Measurements from ENCODE around the gene TMEM108. TPM values are rescaled to one million over a fixed set of nuclear protein-coding genes. Genes with fewer than 3 reads are reported as not detected.

Gene TMEM108
- total RNA-seq, 1 donor from 2014 or later = not detected

GRCh38 chr3:133383175-133383574 lies 345.0 kb downstream of the TMEM108 start:
- peaks cover 2% of the 10 kb centered on the region for H3K27me3 Mint-ChIP-seq
- no peak overlapping the region for H3K27ac Mint-ChIP-seq
- H3K4me1 Mint-ChIP-seq = no peaks in the 10 kb centered on the region
- intact Hi-C loops (cut with micrococcal nuclease) = loop anchor here (5.0 kb wide), 1 partner anchor 341 kb away; no protein-coding TSS in a partner anchor
- no peak for DNase-seq
- no peak overlapping the region for H3K4me3 Mint-ChIP-seq
- H3K36me3 Mint-ChIP-seq (ENCODE audit: low read depth) = no peaks in the 10 kb centered on the region
- H3K9me3 Mint-ChIP-seq = no peaks in the 10 kb centered on the region

GRCh38 chr3:133383741-133384140 lies 345.6 kb downstream of the TMEM108 start:
- intact Hi-C loops (cut with micrococcal nuclease) = loop anchor here (2.0 to 5.0 kb wide), 2 partner anchors 341 to 657 kb away; no protein-coding TSS in a partner anchor
- Mint-ChIP-seq H3K4me3 (no peak overlapping the region), H3K27ac (no peak overlapping the region), H3K36me3 (ENCODE audit: low read depth) (no peaks in the 10 kb centered on the region), H3K9me3 (no peaks in the 10 kb centered on the region), H3K4me1 (no peaks in the 10 kb centered on the region), H3K27me3 (peaks cover 2% of the 10 kb centered on the region)
- DNase-seq = no peak

GRCh38 chr3:133384331-133385027 lies 346.3 kb downstream of the TMEM108 start:
- Mint-ChIP-seq H3K4me1 (no peaks in the 10 kb centered on the region), H3K4me3 (no peak overlapping the region), H3K36me3 (ENCODE audit: low read depth) (no peaks in the 10 kb centered on the region), H3K27ac (no peak overlapping the region), H3K27me3 (peaks cover 2% of the 10 kb centered on the region), H3K9me3 (no peaks in the 10 kb centered on the region)
- intact Hi-C loops (cut with micrococcal nuclease) = loop anchor here (2.0 to 5.0 kb wide), 2 partner anchors 342 to 658 kb away; no protein-coding TSS in a partner anchor
- DNase-seq = peak; percentile 75

GRCh38 chr3:133386876-133387275 lies 348.7 kb downstream of the TMEM108 start:
- H3K9me3 Mint-ChIP-seq = no peaks in the 10 kb centered on the region
- no peaks in the 10 kb centered on the region for H3K36me3 Mint-ChIP-seq (ENCODE audit: low read depth)
- H3K27ac Mint-ChIP-seq = no peak overlapping the region
- H3K4me1 Mint-ChIP-seq = no peaks in the 10 kb centered on the region
- intact Hi-C loops (cut with micrococcal nuclease) = no loop called here
- H3K27me3 Mint-ChIP-seq = peaks cover 2% of the 10 kb centered on the region
- no peak overlapping the region for H3K4me3 Mint-ChIP-seq
- no peak for DNase-seq

GRCh38 chr3:133387341-133387740 lies 349.1 kb downstream of the TMEM108 start:
- no peak overlapping the region for H3K27ac Mint-ChIP-seq
- no peaks in the 10 kb centered on the region for H3K4me1 Mint-ChIP-seq
- no peak for DNase-seq
- no peaks in the 10 kb centered on the region for H3K36me3 Mint-ChIP-seq (ENCODE audit: low read depth)
- no peaks in the 10 kb centered on the region for H3K9me3 Mint-ChIP-seq
- no peak overlapping the region for H3K4me3 Mint-ChIP-seq
- intact Hi-C loops (cut with micrococcal nuclease) = no loop called here
- no peaks in the 10 kb centered on the region for H3K27me3 Mint-ChIP-seq

GRCh38 chr3:133388696-133389395 lies 350.7 kb downstream of the TMEM108 start:
- Mint-ChIP-seq H3K4me1 (peaks cover 2% of the 10 kb centered on the region), H3K4me3 (no peak overlapping the region), H3K36me3 (ENCODE audit: low read depth) (no peaks in the 10 kb centered on the region), H3K9me3 (no peaks in the 10 kb centered on the region), H3K27me3 (no peaks in the 10 kb centered on the region), H3K27ac (no peak overlapping the region)
- intact Hi-C loops (cut with micrococcal nuclease) = no loop called here
- DNase-seq = no peak

- no peaks in the 10 kb centered on the region for H3K27me3 Mint-ChIP-seq
- H3K4me1 Mint-ChIP-seq = peaks cover 6% of the 10 kb centered on the region
- DNase-seq = no peak
- no peaks in the 10 kb centered on the region for H3K9me3 Mint-ChIP-seq
- H3K36me3 Mint-ChIP-seq (ENCODE audit: low read depth) = no peaks in the 10 kb centered on the region
- H3K27ac Mint-ChIP-seq = no peak overlapping the region
- H3K4me3 Mint-ChIP-seq = no peak overlapping the region
- intact Hi-C loops (cut with micrococcal nuclease) = no loop called here
Measured at GRCh38 chr3:133390715-133391114, 352.5 kb downstream of the TMEM108 start.

GRCh38 chr3:133393204-133393603 lies 355.0 kb downstream of the TMEM108 start:
- no peak overlapping the region for H3K27ac Mint-ChIP-seq
- no peak overlapping the region for H3K4me3 Mint-ChIP-seq
- no peaks in the 10 kb centered on the region for H3K36me3 Mint-ChIP-seq (ENCODE audit: low read depth)
- H3K9me3 Mint-ChIP-seq = no peaks in the 10 kb centered on the region
- H3K27me3 Mint-ChIP-seq = no peaks in the 10 kb centered on the region
- intact Hi-C loops (cut with micrococcal nuclease) = no loop called here
- H3K4me1 Mint-ChIP-seq = peaks cover 7% of the 10 kb centered on the region
- no peak for DNase-seq

GRCh38 chr3:133393691-133394474 lies 355.7 kb downstream of the TMEM108 start:
- H3K27ac Mint-ChIP-seq = no peak overlapping the region
- no peaks in the 10 kb centered on the region for H3K27me3 Mint-ChIP-seq
- no peaks in the 10 kb centered on the region for H3K9me3 Mint-ChIP-seq
- H3K4me3 Mint-ChIP-seq = no peak overlapping the region
- no peaks in the 10 kb centered on the region for H3K36me3 Mint-ChIP-seq (ENCODE audit: low read depth)
- H3K4me1 Mint-ChIP-seq = peaks cover 7% of the 10 kb centered on the region
- intact Hi-C loops (cut with micrococcal nuclease) = no loop called here
- DNase-seq = no peak

- Mint-ChIP-seq H3K9me3 (no peaks in the 10 kb centered on the region), H3K4me1 (peaks cover 7% of the 10 kb centered on the region), H3K36me3 (ENCODE audit: low read depth) (no peaks in the 10 kb centered on the region), H3K27me3 (no peaks in the 10 kb centered on the region), H3K27ac (no peak overlapping the region), H3K4me3 (no peak overlapping the region)
- DNase-seq = no peak
- intact Hi-C loops (cut with micrococcal nuclease) = no loop called here
Measured at GRCh38 chr3:133394561-133395311, 356.5 kb downstream of the TMEM108 start.

- no peaks in the 10 kb centered on the region for H3K9me3 Mint-ChIP-seq
- intact Hi-C loops (cut with micrococcal nuclease) = no loop called here
Measured at GRCh38 chr3:133396906-133397305, 358.7 kb downstream of the TMEM108 start.

GRCh38 chr3:133400006-133400515 lies 361.9 kb downstream of the TMEM108 start, which contains the start of gene BFSP2:
Gene BFSP2 (plus strand): TSS chr3:133400056. CDS start chr3:133400084, 28 bp downstream.
- peaks cover 4% of the 10 kb centered on the region for H3K4me1 Mint-ChIP-seq
- H3K36me3 Mint-ChIP-seq (ENCODE audit: low read depth) = no peaks in the 10 kb centered on the region
- no peak for DNase-seq
- H3K27ac Mint-ChIP-seq = no peak within 1 kb of the TSS
- intact Hi-C loops (cut with micrococcal nuclease) = no loop called here
- no peaks in the 10 kb centered on the region for H3K27me3 Mint-ChIP-seq
- no peaks in the 10 kb centered on the region for H3K9me3 Mint-ChIP-seq
- H3K4me3 Mint-ChIP-seq = no peak within 1 kb of the TSS

More at GRCh38 chr3:133396906-133397305, 358.7 kb downstream of the TMEM108 start:
- Mint-ChIP-seq H3K27ac (no peak overlapping the region), H3K27me3 (no peaks in the 10 kb centered on the region), H3K4me1 (peaks cover 7% of the 10 kb centered on the region), H3K4me3 (no peak overlapping the region), H3K36me3 (ENCODE audit: low read depth) (no peaks in the 10 kb centered on the region)
- DNase-seq = no peak
